Globus pallidus (tissue), 1 donor: ENCODE measurements around the gene CHPF.

Experiments used
- DNase-seq: peaks from one replicate; pipeline ENCODE4 v3.0.0-alpha.2; 2015; ENCODE audit warnings: low spot score

The CHPF gene

GRCh38 chr2:219496825-219497494 lies 46.6 kb downstream of the CHPF start:
- no peak for DNase-seq

GRCh38 chr2:219496247-219496824 lies 47.3 kb downstream of the CHPF start:
- DNase-seq: no peak

GRCh38 chr2:219495531-219496122 lies 48.0 kb downstream of the CHPF start:
- peak; percentile 47 for DNase-seq

GRCh38 chr2:219494952-219495530 lies 48.6 kb downstream of the CHPF start:
- DNase-seq: no peak

GRCh38 chr2:219493086-219493485 lies 50.5 kb downstream of the CHPF start:
- no peak for DNase-seq

GRCh38 chr2:219492575-219492974 lies 51.0 kb downstream of the CHPF start:
- DNase-seq: no peak

- DNase-seq: no peak
Measured at GRCh38 chr2:219491278-219491963, 52.2 kb downstream of the CHPF start.

- no peak for DNase-seq
Measured at GRCh38 chr2:219490600-219491130, 52.9 kb downstream of the CHPF start.

- no peak for DNase-seq
Measured at GRCh38 chr2:219490186-219490585, 53.4 kb downstream of the CHPF start.

- no peak for DNase-seq
Measured at GRCh38 chr2:219489315-219489714, 54.3 kb downstream of the CHPF start.
